ENCODE data around the gene LENEP.

GRCh38 chr1:155005076-155006011 is 12.0 kb downstream of the LENEP start:
- no peak for TF ChIP-seq POLR2A (IDR thresholded peaks at IDR 0.05; ENCODE audit: borderline replicate concordance, extremely low read depth, insufficient read depth, insufficient read length)
- no peak for TF ChIP-seq EZH2phosphoT487 (IDR thresholded peaks at IDR 0.05; ENCODE audit: borderline replicate concordance)
- TF ChIP-seq, protein P1, sequence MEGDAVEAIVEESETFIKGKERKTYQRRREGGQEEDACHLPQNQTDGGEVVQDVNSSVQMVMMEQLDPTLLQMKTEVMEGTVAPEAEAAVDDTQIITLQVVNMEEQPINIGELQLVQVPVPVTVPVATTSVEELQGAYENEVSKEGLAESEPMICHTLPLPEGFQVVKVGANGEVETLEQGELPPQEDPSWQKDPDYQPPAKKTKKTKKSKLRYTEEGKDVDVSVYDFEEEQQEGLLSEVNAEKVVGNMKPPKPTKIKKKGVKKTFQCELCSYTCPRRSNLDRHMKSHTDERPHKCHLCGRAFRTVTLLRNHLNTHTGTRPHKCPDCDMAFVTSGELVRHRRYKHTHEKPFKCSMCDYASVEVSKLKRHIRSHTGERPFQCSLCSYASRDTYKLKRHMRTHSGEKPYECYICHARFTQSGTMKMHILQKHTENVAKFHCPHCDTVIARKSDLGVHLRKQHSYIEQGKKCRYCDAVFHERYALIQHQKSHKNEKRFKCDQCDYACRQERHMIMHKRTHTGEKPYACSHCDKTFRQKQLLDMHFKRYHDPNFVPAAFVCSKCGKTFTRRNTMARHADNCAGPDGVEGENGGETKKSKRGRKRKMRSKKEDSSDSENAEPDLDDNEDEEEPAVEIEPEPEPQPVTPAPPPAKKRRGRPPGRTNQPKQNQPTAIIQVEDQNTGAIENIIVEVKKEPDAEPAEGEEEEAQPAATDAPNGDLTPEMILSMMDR (IDR thresholded peaks at IDR 0.05 in 2 of 3, conservative IDR thresholded peaks at IDR 0.05 in 1 of 3; ENCODE audit: borderline replicate concordance in 1 of 3, insufficient read depth in 1 of 3, low read depth in 2 of 3, low read length in 2 of 3), result no peak
- no peak for TF ChIP-seq RAD21 (IDR thresholded peaks at IDR 0.05; ENCODE audit: low read depth)
- no peak for TF ChIP-seq SIN3A (IDR thresholded peaks at IDR 0.05; ENCODE audit: low read depth)
- TF ChIP-seq TCF7L2 (IDR thresholded peaks at IDR 0.05; ENCODE audit: borderline replicate concordance, extremely low read depth, insufficient read depth, insufficient read length), result no peak
- no peak for TF ChIP-seq JUND (IDR thresholded peaks at IDR 0.05)
- no peak for TF ChIP-seq EZH2 (IDR thresholded peaks at IDR 0.05)
- TF ChIP-seq FOSL1 (IDR thresholded peaks at IDR 0.05; ENCODE audit: low read depth), result no peak
- no peak for TF ChIP-seq YY1 (IDR thresholded peaks at IDR 0.05; ENCODE audit: extremely low read depth, insufficient replicate concordance, low read depth, low read length)
- no peak for TF ChIP-seq CBX3 (IDR thresholded peaks at IDR 0.05; ENCODE audit: low read depth)

Data from HCT116 (cell line).